ENCODE measurements around the gene DLGAP5. TPM values are rescaled to one million over a fixed set of nuclear protein-coding genes. Genes with fewer than 3 reads are reported as not detected.

The DLGAP5 gene
- total and polyA plus RNA-seq, 2 of the 4 experiments (the other 2 are of a cell fraction) = 14.9 to 19.0 TPM

DNA sequence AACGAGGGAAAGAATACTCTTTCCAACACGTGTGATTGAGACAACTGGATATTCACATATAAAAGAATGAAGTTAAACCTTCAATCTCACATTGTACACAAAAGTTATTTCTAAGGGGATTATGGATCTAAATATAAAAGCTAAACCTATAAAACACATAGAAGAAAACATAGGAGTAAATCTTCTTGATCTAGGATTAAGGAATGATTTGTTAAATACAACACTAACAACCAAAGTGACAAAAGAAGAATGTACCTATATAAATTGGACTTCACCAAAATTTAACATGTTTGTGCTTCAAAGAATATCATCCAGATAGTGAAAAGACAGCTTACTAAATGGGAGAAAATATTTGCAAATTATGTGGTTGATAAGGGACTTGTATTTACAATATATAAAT, 36.9 kb upstream of the DLGAP5 start:
- Histone ChIP-seq H2BK15ac (ENCODE audit: low read depth, low read length) (no peak overlapping the region), H3K23ac (ENCODE audit: low read depth, low read length) (no peak overlapping the region), H3K4me2 (ENCODE audit: low read depth, low read length) (no peak overlapping the region), H2BK120ac (ENCODE audit: low read depth, low read length) (no peak overlapping the region), H3K9me3 (ENCODE audit: control insufficient read depth, insufficient read depth, low read length) (no peaks in the 10 kb centered on the region), H3K4ac (ENCODE audit: low read depth, low read length) (no peak overlapping the region), H3K14ac (replicated peaks; ENCODE audit: low read depth, low read length) (no peak overlapping the region), H2AK5ac (ENCODE audit: low read depth, low read length) (no peak overlapping the region), H4K8ac (ENCODE audit: low read depth in 2 of 2, low read length in 2 of 2) (no peak overlapping the region), H3K27me3 (ENCODE audit: control insufficient read depth, insufficient read depth, low read length) (peaks cover 15% of the 10 kb centered on the region), H2AK9ac (replicated peaks; ENCODE audit: low read depth, low read length, poor library complexity) (no peak overlapping the region), H3K9ac (ENCODE audit: low read depth, low read length) (no peak overlapping the region), H3K4me1 (ENCODE audit: control insufficient read depth, insufficient read depth, low read length) (no peaks in the 10 kb centered on the region), H2BK20ac (ENCODE audit: low read depth, low read length) (no peak overlapping the region), H4K91ac (ENCODE audit: insufficient read depth, low read depth, low read length) (no peak overlapping the region), H2BK5ac (ENCODE audit: low read depth, low read length, poor library complexity, severe bottlenecking) (no peak overlapping the region), H3K56ac (ENCODE audit: extremely low read depth, insufficient read depth, low read length) (no peak overlapping the region), H3K18ac (ENCODE audit: low read depth, low read length) (no peak overlapping the region), H4K20me1 (ENCODE audit: insufficient read depth, low read length) (no peaks in the 10 kb centered on the region), H4K5ac (ENCODE audit: low read depth, low read length) (no peak overlapping the region), H3K79me1 (ENCODE audit: low read depth in 1 of 2, low read length in 2 of 2) (no peaks in the 10 kb centered on the region), H2AFZ (replicated peaks; ENCODE audit: low read length, poor library complexity) (no peak overlapping the region), H3K9me1 (ENCODE audit: insufficient read depth, low read length) (no peaks in the 10 kb centered on the region), H3K36me3 (ENCODE audit: control insufficient read depth, insufficient read depth, low read length) (no peaks in the 10 kb centered on the region), H3K27ac (ENCODE audit: insufficient read depth, low read length) (no peak overlapping the region), H3K4me3 (ENCODE audit: insufficient read depth, low read depth, low read length) (no peak overlapping the region)
- ChIA-PET CTCF (no interaction called here), POLR2A (ENCODE audit: unreplicated experiment) (no interaction called here)
- BruUV-seq (replicated peaks) = no TSS peak
- TF ChIP-seq MAFK (IDR thresholded peaks at IDR 0.05; ENCODE audit: low read depth, low read length) = no peak
- TF ChIP-seq SMC3 (IDR thresholded peaks at IDR 0.05; ENCODE audit: low read depth, low read length) = no peak
- TF ChIP-seq, protein P1, sequence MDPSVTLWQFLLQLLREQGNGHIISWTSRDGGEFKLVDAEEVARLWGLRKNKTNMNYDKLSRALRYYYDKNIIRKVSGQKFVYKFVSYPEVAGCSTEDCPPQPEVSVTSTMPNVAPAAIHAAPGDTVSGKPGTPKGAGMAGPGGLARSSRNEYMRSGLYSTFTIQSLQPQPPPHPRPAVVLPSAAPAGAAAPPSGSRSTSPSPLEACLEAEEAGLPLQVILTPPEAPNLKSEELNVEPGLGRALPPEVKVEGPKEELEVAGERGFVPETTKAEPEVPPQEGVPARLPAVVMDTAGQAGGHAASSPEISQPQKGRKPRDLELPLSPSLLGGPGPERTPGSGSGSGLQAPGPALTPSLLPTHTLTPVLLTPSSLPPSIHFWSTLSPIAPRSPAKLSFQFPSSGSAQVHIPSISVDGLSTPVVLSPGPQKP (IDR thresholded peaks at IDR 0.05; ENCODE audit: borderline replicate concordance, low read depth, low read length) = no peak
- no peak for TF ChIP-seq RCOR1 (IDR thresholded peaks at IDR 0.05; ENCODE audit: insufficient replicate concordance, low read length)
- no peak for TF ChIP-seq POLR2A (IDR thresholded peaks at IDR 0.05; ENCODE audit: low read depth, low read length)
- TF ChIP-seq BHLHE40 (IDR thresholded peaks at IDR 0.05; ENCODE audit: low read depth, low read length) = no peak
- TF ChIP-seq NFE2L2 (IDR thresholded peaks at IDR 0.05; ENCODE audit: low read depth, low read length) = no peak
- TF ChIP-seq RFX5 (IDR thresholded peaks at IDR 0.05; ENCODE audit: low read depth, low read length) = no peak
- TF ChIP-seq MXI1 (IDR thresholded peaks at IDR 0.05; ENCODE audit: borderline replicate concordance, low read depth, low read length) = no peak
- no peak for TF ChIP-seq CHD1 (IDR thresholded peaks at IDR 0.05; ENCODE audit: low read depth, low read length)
- no peak for TF ChIP-seq FOS (IDR thresholded peaks at IDR 0.05; ENCODE audit: low read depth, low read length)
- no peak for TF ChIP-seq CTCF (conservative IDR thresholded peaks at IDR 0.05; ENCODE audit: low read depth, low read length)
- TF ChIP-seq MAZ (IDR thresholded peaks at IDR 0.05; ENCODE audit: borderline replicate concordance, low read depth, low read length) = no peak
- no peak for TF ChIP-seq CEBPB (IDR thresholded peaks at IDR 0.05; ENCODE audit: low read depth, low read length)
- no peak for TF ChIP-seq USF2 (IDR thresholded peaks at IDR 0.05; ENCODE audit: low read depth, low read length)
- TF ChIP-seq RAD21 (IDR thresholded peaks at IDR 0.05; ENCODE audit: low read length) = no peak
- intact Hi-C loops (cut with micrococcal nuclease) = no loop called here
- DNase-seq (no peak), ATAC-seq (ENCODE audit: low read depth) (no peak)
- dilution Hi-C loops (cut with HindIII; ENCODE audit: low sequenced_read_pairs, unreplicated experiment) = no loop called here
- no CpG with 5 or more reads among the region's 2 CpGs for WGBS, 2 experiments (ENCODE audit: extremely low coverage in 2 of 2, insufficient read length in 1 of 2)
- in situ Hi-C loops (cut with MboI; ENCODE audit: low sequenced_read_pairs) = loop anchor here (25.0 kb wide), 1 partner anchor 1259 kb away; no protein-coding TSS in a partner anchor
